ENCODE measurements around the gene GADD45GIP1.
A peak's percentile ranks its signal among the peaks of the same experiment; 100 is the strongest.

The GADD45GIP1 gene

DNA sequence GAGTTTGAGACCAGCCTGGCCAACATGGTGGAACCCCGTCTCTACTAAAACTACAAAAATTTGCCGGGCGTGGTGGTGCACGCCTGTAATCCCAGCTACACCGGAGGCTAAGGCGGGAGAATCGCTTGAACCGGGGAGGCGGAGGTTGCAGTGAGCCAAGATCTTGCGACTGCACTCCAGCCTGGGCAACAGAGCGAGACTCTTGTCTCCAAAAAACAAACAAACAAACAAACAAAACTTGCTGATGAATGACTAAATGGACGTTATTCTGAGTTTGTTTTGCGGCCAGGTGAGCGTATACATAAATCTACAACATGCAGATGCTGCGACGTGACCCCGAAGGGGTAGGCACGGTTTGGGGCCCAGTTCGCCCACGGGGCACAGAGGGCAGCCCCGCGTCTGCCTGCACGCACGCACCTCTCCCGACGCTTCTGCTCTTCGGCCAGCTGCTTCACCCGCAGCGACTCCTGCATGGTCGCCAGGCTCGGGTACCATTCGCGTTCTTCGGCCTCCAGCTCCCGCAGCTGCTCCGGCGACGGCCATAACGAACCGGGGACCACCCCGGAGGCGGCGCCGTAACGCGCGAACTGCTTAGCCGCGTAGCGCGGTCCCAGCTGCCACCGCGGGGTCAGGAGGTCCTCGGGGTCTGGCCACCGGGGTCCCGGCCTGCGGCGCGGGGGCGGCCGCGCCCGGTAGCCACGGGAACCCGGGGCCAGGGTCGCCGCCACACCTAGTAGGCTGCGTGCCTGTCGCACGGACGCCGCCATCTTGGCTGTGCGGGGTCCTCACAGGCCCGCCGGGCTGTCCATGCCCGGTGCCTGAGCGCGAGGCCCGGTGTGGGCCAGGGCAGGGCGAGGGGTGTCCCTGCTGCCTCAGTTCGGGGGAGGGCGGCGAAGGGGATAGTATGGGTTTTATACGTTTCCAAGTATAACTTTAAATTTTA lies at the start of gene GADD45GIP1:
Gene GADD45GIP1, minus strand, starts transcription at position 778 of the 943 bp plus-strand sequence. Its CDS starts 11 bp downstream, at position 767.
- DNase-seq = peak; percentile 92

GRCh38 chr19:13005861-13006370 lies 48.9 kb upstream of the GADD45GIP1 start:
- DNase-seq = no peak

DNA sequence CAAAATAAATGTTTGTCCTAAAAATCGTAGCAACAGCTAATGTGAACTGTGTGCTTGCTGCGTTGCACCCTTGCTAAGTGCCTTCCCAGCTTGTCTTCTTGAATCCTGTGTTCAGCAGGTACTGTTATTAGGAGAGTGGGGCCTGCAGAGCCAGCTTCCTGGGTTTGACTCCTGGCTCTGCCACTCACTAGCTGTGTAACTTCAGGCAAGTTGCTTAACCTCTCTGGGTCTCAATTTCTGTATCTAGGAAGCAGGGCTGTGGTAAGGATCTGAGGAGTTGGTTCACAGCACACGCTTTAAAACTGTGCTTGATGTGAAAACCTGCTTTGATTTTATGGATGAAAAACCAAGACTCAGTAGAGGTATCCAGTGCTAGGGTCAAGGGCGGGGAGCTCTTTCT lies 48.2 kb upstream of the GADD45GIP1 start:
- DNase-seq = no peak

DNA sequence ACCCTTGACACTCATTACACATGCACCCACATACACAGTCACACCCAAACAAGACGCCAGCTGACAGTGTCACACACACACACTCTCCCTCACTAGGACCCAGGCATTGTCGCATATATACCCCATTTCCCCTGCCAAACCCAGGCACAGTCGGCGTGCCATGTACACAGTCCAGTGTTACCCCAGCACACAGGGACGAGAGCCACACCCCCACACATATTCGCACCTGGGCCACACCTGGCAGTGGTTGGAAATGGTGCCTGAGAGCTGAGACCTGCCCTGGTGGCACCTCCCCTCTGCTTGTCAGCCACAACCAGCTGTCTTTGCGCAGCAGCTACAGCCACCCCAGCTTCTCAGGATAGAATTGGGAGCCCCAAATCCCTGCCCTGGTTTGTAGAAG lies 47.2 kb upstream of the GADD45GIP1 start:
- DNase-seq = no peak

- DNase-seq = no peak
These were observed 46.1 kb upstream of the GADD45GIP1 start for GRCh38 chr19:13003081-13003480.

DNA sequence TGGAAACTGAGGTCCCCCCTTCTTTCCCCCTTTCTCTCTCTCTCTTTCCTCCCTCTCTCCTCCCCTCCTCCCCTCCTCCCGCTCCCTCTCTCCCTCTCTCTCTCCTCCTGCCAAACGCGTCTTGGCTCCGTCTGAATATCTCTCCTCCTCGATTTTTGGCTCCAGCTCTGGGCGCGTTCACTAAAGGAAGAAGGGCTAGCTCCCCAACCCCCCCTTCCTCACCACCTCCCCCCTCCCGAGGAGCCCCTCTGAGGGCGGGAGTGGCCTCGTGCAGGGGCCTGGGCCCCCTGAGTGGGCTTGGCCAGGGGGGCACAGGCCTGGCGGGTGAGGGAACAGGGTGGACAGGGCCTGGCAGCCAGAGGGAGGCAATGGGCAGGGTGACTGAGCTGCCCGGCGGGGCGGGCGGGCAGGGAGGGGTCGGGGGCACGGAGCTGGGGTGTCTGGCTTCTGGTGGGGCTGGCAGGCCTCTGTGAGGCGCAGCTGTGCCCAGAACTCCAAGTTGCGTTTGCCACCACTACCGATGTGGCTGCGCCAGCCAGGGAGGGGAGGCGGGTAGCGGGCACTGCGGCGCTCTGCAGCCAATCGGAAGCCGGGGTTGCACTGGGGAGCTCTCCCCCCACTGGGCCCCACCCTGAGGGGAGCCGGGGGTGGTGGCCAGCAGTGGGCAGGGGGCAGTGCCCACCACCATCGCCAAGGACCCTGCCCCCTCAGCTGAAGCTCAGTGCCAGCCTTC lies 45.3 kb upstream of the GADD45GIP1 start:
- no peak for DNase-seq

DNA sequence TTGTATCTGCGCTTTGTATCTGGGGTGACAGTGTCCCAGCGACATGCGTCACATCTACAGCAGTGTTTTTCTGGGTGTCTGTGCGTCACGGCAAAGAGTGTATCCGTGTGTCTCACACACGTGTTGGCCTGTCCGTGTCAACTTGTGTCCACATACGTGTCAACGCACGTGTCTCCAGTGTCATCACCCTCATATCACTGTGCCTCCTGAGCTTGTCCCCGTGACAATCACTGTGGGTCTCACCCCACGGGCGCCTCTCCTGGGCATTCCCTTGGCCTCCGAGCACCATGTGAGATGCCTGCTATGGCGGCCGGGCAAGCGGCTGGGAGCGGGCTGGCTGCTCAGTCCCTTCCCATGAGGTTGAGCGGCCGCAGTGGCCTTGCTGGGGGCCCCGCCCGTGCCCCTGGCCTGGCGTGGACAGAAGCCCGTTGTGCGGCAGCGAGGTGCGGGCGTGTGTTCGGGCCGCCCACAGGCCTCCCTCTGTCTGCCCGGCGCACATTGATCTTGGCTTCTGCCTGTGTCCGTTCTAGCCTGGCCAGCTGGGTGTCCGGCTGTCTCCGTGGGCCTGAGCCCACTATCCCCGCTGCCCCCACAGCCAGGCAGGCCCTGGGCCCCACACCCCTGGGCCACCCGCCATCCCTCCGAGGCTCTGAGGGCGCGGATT lies 44.6 kb upstream of the GADD45GIP1 start:
- DNase-seq = no peak

DNA sequence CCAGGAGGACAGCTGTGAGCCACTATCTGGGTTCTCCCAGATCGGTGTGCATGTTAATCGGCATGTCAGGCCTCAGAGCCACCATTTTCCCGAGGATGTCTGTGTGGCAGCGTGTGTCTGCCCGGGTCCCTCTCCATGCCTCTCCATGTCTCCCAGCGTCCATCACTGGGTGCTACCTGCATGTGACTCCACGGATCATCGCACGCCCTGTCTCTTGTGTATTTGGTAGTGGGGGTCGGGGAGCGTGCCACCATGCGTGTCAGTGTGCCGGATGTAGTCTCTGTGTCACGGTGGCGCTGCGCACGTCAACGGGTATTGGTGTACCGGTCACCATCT lies 44.1 kb upstream of the GADD45GIP1 start:
- DNase-seq = no peak

DNA sequence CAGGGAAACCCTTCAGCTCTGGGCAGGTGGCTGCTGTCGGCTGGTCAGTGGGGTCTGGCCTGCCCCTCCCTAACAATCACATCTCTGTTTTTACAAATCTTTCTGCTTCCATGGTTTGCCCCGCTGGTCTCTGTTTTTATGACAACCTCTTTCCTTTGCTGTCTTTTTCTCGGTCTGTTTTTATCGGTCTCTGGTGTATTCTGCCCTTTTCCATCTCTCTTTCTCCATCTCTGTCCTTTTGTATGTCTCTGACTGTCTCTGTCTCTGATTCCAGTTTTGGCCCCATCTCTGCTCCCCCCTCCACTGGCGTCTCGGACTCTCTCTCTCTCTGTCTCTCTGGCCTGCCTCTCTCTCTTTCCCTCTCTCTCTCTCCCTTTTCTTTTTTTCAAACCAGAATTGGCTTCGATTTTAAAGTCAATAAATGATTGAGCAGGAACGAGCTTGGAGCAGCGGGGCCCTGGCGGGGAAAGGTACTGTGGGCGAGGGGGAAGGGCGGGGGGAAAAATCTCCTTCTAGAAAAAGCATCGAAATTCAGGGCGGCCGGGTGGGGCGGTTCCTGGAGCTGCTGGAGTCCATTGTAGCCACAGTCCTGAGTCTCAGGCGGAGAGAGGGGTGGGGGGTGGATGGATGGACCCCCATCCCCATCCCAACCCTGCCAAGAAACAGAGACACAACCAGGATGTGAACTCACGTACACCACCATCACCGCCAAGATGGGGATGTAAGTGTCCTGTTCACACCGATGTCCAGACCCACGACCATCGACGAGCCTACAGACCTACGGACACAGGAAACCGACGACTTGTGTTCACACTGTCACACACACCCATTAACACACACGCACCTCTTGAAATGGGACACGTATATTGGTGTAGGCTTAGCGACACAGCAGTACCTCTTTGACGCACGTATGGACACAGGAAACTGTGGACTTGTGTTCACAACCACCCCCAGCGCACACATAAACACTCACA lies 41.2 kb upstream of the GADD45GIP1 start:
- DNase-seq = no peak

GRCh38 chr19:12997179-12997966 lies 40.4 kb upstream of the GADD45GIP1 start:
- no peak for DNase-seq

DNA sequence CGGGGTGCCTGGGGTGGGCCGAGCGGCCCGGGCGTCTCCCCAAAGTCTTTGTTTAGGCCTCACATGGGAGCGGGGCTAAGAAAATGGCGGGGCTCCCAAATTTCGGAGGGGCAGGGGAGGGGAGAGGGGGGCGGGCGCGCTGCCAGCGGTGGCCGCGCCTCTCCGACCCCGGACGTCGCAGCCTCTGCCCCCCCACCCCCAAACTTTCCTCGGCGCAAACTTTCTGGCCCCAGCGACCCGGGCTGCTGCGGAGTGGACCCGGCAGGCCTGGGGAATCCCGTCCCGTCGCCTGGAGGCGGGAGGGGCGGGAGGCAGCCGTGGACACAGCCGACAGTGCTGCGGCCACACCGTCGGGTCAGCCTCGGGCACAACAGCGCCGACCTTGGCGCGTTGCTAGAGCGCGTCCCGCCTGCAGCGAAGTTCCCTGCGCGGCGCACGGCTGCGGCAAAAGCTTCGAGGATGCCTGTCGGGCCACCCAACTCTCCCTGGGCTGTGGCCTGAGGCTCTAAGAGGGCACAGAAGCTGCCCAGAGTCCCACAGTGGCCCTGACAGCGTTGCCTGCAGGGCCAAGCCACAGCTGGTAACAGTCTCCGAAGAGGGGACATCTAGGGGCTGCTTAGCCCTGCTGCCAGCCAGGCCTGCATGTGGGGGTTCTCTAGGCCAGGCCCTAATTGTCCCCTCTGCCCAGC lies 39.5 kb upstream of the GADD45GIP1 start:
- DNase-seq = no peak

GRCh38 chr19:12995596-12996405 lies 38.8 kb upstream of the GADD45GIP1 start:
- no peak for DNase-seq

DNA sequence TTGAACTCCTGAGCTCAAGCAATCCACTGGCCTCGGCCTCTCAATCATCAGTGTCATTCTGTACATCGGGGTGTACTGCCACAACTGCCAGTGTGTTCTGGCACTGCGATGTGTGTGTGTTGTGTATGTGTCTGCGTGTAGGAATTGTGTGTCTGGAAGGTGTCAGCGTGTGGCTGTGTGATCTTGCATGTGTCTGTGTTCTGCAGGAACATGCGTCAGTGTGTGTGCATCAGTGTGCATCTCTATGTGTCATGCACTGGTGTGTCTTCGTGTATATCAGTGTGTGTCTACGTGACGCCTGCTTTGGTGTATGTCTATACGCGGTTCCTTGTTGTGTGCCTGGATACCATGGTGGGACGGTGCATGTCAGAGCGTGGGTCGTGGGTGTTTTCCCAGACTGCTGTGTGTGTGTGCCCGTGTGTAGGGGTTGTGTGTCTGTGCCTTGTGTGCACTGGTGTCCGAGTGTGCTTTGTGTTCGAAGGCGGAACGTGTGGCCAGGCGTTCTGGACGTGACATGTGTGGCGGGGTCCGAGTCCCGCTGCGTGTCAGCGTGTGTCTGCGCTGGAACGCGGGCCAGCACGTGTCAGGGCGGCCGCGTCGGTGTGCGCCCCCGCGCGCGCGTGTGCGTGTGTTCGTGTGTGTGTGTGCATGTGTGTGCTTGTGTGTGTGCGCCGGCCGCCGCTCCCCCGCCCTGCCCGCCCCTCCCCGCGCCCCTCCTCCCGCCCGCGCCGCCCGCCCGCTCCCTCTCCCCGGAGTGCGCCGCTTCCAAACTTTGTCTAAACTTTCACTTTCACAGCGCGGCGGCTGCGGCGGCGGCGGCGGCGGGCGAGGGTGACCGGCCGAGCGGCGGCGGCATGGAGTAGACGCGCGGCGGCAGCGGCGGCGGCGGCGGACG lies 37.9 kb upstream of the GADD45GIP1 start, which contains the start of gene NFIX:
Gene NFIX, plus strand, starts transcription at position 775 of the 895 bp plus-strand sequence. CDS start 363 bp downstream, outside the sequence.
- DNase-seq = no peak

DNA sequence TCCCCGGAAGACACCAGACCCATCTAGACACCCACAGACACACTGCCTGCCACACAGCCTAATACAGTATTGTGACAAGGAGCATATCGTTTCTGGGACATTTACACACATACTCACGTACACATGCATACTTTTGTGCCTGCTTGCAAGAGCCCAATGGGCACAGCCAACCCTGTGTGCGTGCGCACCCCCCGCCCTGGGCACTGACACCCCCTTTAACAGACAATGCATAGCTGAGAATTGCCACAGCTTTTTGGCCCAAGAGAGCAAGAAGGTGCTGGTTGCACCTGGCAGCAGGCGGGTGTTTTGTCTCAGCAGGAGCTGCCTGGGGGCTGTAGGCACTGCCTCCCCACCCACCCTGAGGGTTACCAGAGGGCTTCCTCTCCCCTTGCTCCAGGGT lies 36.5 kb upstream of the GADD45GIP1 start:
- DNase-seq = no peak

DNA sequence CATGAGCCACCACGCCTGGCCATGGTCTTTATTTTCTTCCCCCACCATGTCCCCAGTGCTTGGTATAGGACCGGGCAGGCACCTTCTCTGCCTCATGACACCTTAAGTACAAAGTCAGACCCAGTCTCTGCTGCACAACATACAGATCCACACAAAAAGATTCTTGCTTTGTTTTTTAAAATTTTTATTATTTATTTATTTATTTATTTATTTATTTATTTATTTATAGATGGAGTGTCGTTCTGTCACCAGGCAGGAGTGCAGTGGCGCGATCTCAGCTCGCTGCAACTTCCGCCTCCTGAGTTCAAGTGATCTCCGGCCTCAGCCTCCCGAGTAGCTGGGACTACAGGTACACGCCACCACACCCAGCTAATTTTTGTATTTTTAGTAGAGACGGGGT lies 35.7 kb upstream of the GADD45GIP1 start:
- no peak for DNase-seq

- DNase-seq = no peak
These were observed 34.3 kb upstream of the GADD45GIP1 start for GRCh38 chr19:12991296-12991695.

- no peak for DNase-seq
These were observed 33.8 kb upstream of the GADD45GIP1 start for GRCh38 chr19:12990853-12991252.

GRCh38 chr19:12990431-12990830 lies 33.4 kb upstream of the GADD45GIP1 start:
- DNase-seq = no peak
